ENCODE measurements around the gene TMEM204.
"Not testable (repeated sequence)": the region's sequence is repeated elsewhere in the genome, so short reads cannot be mapped to it uniquely, and the experiment has no call there.

The TMEM204 gene

GRCh38 chr16:1592446-1592845 is 59.0 kb downstream of the TMEM204 start:
- DNase-seq (ENCODE audit: low read depth, low spot score) = no peak

DNA sequence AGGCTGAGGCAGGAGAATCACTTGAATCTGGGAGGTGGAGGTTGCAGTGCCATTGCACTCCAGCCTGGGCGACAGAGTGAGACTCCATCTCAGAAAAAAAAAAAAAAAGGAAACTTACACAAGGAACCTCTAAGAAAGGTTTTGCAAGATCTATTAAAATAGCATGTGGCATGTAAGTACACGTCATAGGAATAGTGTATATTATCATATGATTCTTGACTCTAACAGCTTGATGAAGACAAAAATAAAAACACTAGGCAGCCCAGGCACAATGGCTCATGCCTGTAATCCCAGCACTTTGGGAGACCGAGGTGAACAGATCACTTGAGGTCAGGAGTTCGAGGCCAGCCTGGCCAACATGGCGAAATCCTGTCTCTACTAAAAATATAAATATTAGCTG is 62.0 kb downstream of the TMEM204 start:
- not testable (repeated sequence) for DNase-seq (ENCODE audit: low read depth, low spot score)

GRCh38 chr16:1596516-1596915 is 63.0 kb downstream of the TMEM204 start:
- DNase-seq (ENCODE audit: low read depth, low spot score) = no peak

GRCh38 chr16:1597154-1597553 is 63.7 kb downstream of the TMEM204 start:
- DNase-seq (ENCODE audit: low read depth, low spot score) = no peak

GRCh38 chr16:1601031-1601430 is 67.6 kb downstream of the TMEM204 start:
- no peak for DNase-seq (ENCODE audit: low read depth, low spot score)

GRCh38 chr16:1601489-1601888 is 68.0 kb downstream of the TMEM204 start:
- DNase-seq (ENCODE audit: low read depth, low spot score) = no peak

- DNase-seq (ENCODE audit: low read depth, low spot score) = no peak
Measured at GRCh38 chr16:1602285-1602684, 68.8 kb downstream of the TMEM204 start.
